HepG2 (cell line): ENCODE results near the gene ATXN3L. TPM values are rescaled to one million over a fixed set of nuclear protein-coding genes. Genes with fewer than 3 reads are reported as not detected.

Experiments used
- ATAC-seq: fragments of 200-7000 bp; cut with Tn5 transposase; 3 replicates; pipeline ENCODE4 v1.9.1; 2020; ENCODE audit warnings: mild to moderate bottlenecking, moderate library complexity
- BruUV-seq: library from RNA; stranded (reverse); fragments of 400-500 nt; replicated peaks from 2 replicates; lab custom pipeline; 2021; lab: Mats Ljungman, UMichigan
- CTCF ChIA-PET: fragments of 300-600 bp; formaldehyde crosslinking; extraction: SDS; loops from one replicate; lab custom pipeline; 2021; ENCODE audit warnings: low total read pairs, inconsistent platforms, low intra/inter-chr PET ratio; lab: Yijun Ruan, JAX
- POLR2A ChIA-PET: fragments of 350-600 bp; sonication (Branson Sonifier 250); formaldehyde crosslinking; loops from one replicate; lab custom pipeline; 2020; ENCODE audit warnings: antibody characterized with exemption, inconsistent platforms; lab: Yijun Ruan, JAX
- DNase-seq: peaks from one replicate; pipeline ENCODE4 v3.0.0-alpha.2; 2015; ENCODE audit warnings: low spot score
- FAIRE-seq: peaks from 3 replicates; lab custom pipeline; 2011; peaks lifted over from hg19 to GRCh38; lab: Jason Lieb, UNC
- H2AFZ ChIP-seq: one replicate; pipeline ENCODE4 v1.6.1; 2011; ENCODE audit warnings: low read length, inconsistent platforms
- H3K27ac ChIP-seq: fragments of 300-600 bp; 3 replicates; pipeline ENCODE4 v1.8.0; 2011; ENCODE audit warnings: mixed run types, mild to moderate bottlenecking, mixed read lengths, low read length, inconsistent platforms; ENCODE audit not compliant: insufficient read depth; ENCODE audit errors: extremely low read length
- H3K27me3 ChIP-seq, 2 experiments: fragments of 200-600 bp in 1 of 2; 2 replicates in 1 of 2; 3 replicates in 1 of 2; pipeline versions ENCODE4 v1.6.0 to v1.8.0; 2011; ENCODE audit warnings: low read length in 2 of 2, mild to moderate bottlenecking in 2 of 2, moderate library complexity in 2 of 2, inconsistent platforms in 1 of 2; ENCODE audit not compliant: insufficient read depth in 2 of 2, control insufficient read depth in 1 of 2
- H3K36me3 ChIP-seq, 2 experiments: fragments of 200-600 bp in 1 of 2; replicated peaks in 1 of 2; 2 replicates in 1 of 2; 3 replicates in 1 of 2; pipeline versions ENCODE4 v1.5.1 to v1.8.0; 2011; ENCODE audit warnings: low read length in 2 of 2, inconsistent platforms in 1 of 2; ENCODE audit not compliant: insufficient read depth in 2 of 2, control insufficient read depth in 1 of 2
- H3K4me1 ChIP-seq: 2 replicates; pipeline ENCODE4 v1.5.1; 2012; ENCODE audit warnings: low read length, inconsistent platforms; ENCODE audit not compliant: insufficient read depth
- H3K4me2 ChIP-seq: 2 replicates; pipeline ENCODE4 v1.6.0; 2011; ENCODE audit warnings: low read depth, low read length, inconsistent platforms
- H3K4me3 ChIP-seq, 3 experiments: fragments of 200-600 bp in 1 of 3; sonication (generic), shearing (Covaris generic) in 1 of 3; replicated peaks in 1 of 3; 2 replicates each; pipeline ENCODE4 v1.5.1; 2011 to 2016; ENCODE audit warnings: low read length in 3 of 3, inconsistent platforms in 2 of 3, low read depth in 2 of 3, mild to moderate bottlenecking in 2 of 3, control low read depth in 1 of 3, mixed read lengths in 1 of 3; ENCODE audit not compliant: insufficient read depth in 1 of 3
- H3K79me2 ChIP-seq: one replicate; pipeline ENCODE4 v1.6.1; 2011; ENCODE audit warnings: low read length, inconsistent platforms; ENCODE audit not compliant: insufficient read depth
- H3K9ac ChIP-seq: 2 replicates; pipeline ENCODE4 v1.6.0; 2011; ENCODE audit warnings: mild to moderate bottlenecking, low read depth, low read length, inconsistent platforms; ENCODE audit not compliant: insufficient read depth
- H3K9me3 ChIP-seq: 2 replicates; pipeline ENCODE4 v1.5.1; 2012; ENCODE audit warnings: mild to moderate bottlenecking, low read length
- H4K20me1 ChIP-seq: 2 replicates; pipeline ENCODE4 v1.6.0; 2011; ENCODE audit warnings: inconsistent platforms, mild to moderate bottlenecking, low read length, moderate library complexity; ENCODE audit not compliant: insufficient read depth
- ATF3 ChIP-seq: sonication (generic); formaldehyde crosslinking; IDR thresholded peaks from 2 replicates; pipeline ENCODE4 v1.4.0; 2020; ENCODE audit warnings: missing genetic modification reagents
- CCAR2 ChIP-seq: fragments of 200-400 bp; formaldehyde crosslinking; optimal IDR thresholded peaks from 2 replicates; pipeline ENCODE3; 2018; ENCODE audit warnings: low read depth, mild to moderate bottlenecking, low read length, moderate library complexity
- CENPT ChIP-seq: sonication (generic); formaldehyde crosslinking; IDR thresholded peaks from 2 replicates; pipeline ENCODE4 v1.8.0; 2022; ENCODE audit warnings: low read depth, mild to moderate bottlenecking, moderate library complexity, missing genetic modification reagents
- HMG20B ChIP-seq: conservative IDR thresholded peaks from 2 replicates; pipeline ENCODE4 v1.6.1; 2016; ENCODE audit warnings: missing genetic modification reagents, missing compliant biosample characterization
- MED8 ChIP-seq: sonication (generic); formaldehyde crosslinking; IDR thresholded peaks from 2 replicates; pipeline ENCODE4 v1.8.1; 2023; ENCODE audit warnings: mild to moderate bottlenecking, missing genetic modification reagents; ENCODE audit not compliant: insufficient replicate concordance
- NFATC3 ChIP-seq: sonication (generic); formaldehyde crosslinking; IDR thresholded peaks from 2 replicates; pipeline ENCODE4 v1.5.1; 2020; ENCODE audit warnings: mild to moderate bottlenecking, missing genetic modification reagents
- NFE2 ChIP-seq: sonication (generic); formaldehyde crosslinking; IDR thresholded peaks from 2 replicates; pipeline ENCODE4 v1.4.0; 2020; ENCODE audit warnings: missing genetic modification reagents
- PHB2 ChIP-seq: fragments of 450-650 bp; IDR thresholded peaks from 2 replicates; pipeline ENCODE4 v1.6.1; 2018; ENCODE audit not compliant: partially characterized antibody
- ZIK1 ChIP-seq: sonication (generic); formaldehyde crosslinking; IDR thresholded peaks from 2 replicates; pipeline ENCODE4 v1.5.0; 2020; ENCODE audit warnings: mild to moderate bottlenecking, low read depth, missing genetic modification reagents, borderline replicate concordance
- ZNF24 ChIP-seq: fragments of 450-650 bp; IDR thresholded peaks from 2 replicates; pipeline ENCODE4 v1.6.1; 2017; ENCODE audit warnings: antibody characterized with exemption, mild to moderate bottlenecking
- ZNF776 ChIP-seq: sonication (generic); formaldehyde crosslinking; IDR thresholded peaks from 2 replicates; pipeline ENCODE4 v1.4.0; 2020; ENCODE audit warnings: mild to moderate bottlenecking, missing genetic modification reagents
- WGBS: methylation state at CpG from one replicate; pipeline ENCODE4 v1.1.6; 2017; ENCODE audit warnings: low lambda C conversion rate; 5-methylcytosine and 5-hydroxymethylcytosine counted together
- in situ Hi-C: cut with HindIII; loops from 2 replicates; pipeline ENCODE4 v1.10.0; 2017; ENCODE audit warnings: low pct_unique_long_range_greater_than_20kb; ENCODE audit not compliant: extremely low pct_ligation_motif_present
- intact Hi-C: fragments of 100-400 bp; cut with micrococcal nuclease; formaldehyde crosslinking; loops from one replicate; pipeline ENCODE4 v1.10.0; 2022; ENCODE audit not compliant: unreplicated experiment
- polyA plus RNA-seq, 8 experiments: library from polyadenylated mRNA; depleted of rRNA in 3 of 8; stranded (reverse) in 7 of 8; unstranded in 1 of 8; fragments of >200 nt; fragmentation: Illumina TruSeq in 4 of 8; extraction: Trizol in 4 of 8; gene quantifications; 2 replicates each; pipeline versions ENCODE4 v1.2.1 to v1.2.3, GENCODE V29; 2011 to 2016; ENCODE audit warnings: low read depth in 4 of 8, missing spikeins in 1 of 8, mixed read lengths in 1 of 8; ENCODE audit not compliant: insufficient read depth in 1 of 8
- total RNA-seq, 5 experiments: library from RNA; depleted of rRNA; stranded (reverse); fragments of >200 nt; fragmentation: Illumina TruSeq; extraction: Trizol; gene quantifications; 2 replicates each; pipeline ENCODE4 v1.2.3, GENCODE V29; 2016; ENCODE audit warnings: low read depth in 1 of 5
- TF ChIP-seq, protein P1 (sequence below), 2 experiments: sonication (generic) in 1 of 2; formaldehyde crosslinking in 1 of 2; IDR thresholded peaks; 2 replicates each; pipeline versions ENCODE4 v1.4.0 to v1.6.1; 2016 to 2020; ENCODE audit warnings: borderline replicate concordance in 1 of 2, low read depth in 1 of 2, mild to moderate bottlenecking in 1 of 2, missing genetic modification reagents in 1 of 2
- TF ChIP-seq, protein P2 (sequence below): IDR thresholded peaks from 2 replicates; pipeline ENCODE4 v1.6.1; 2016; ENCODE audit warnings: low read depth, control low read depth
- TF ChIP-seq, protein P3 (sequence below): sonication (generic); formaldehyde crosslinking; conservative IDR thresholded peaks from 2 replicates; pipeline ENCODE4 v1.8.0; 2022; ENCODE audit warnings: low read depth, missing genetic modification reagents
- TF ChIP-seq, protein P4 (sequence below): sonication (generic); formaldehyde crosslinking; IDR thresholded peaks from 2 replicates; pipeline ENCODE4 v1.5.1; 2020; ENCODE audit warnings: mild to moderate bottlenecking, missing genetic modification reagents, borderline replicate concordance

Gene ATXN3L
- total and polyA plus RNA-seq, 2 of the 13 experiments (the other 11 are each of a cell fraction or from before 2014, with no cell fraction given), result not detected

DNA sequence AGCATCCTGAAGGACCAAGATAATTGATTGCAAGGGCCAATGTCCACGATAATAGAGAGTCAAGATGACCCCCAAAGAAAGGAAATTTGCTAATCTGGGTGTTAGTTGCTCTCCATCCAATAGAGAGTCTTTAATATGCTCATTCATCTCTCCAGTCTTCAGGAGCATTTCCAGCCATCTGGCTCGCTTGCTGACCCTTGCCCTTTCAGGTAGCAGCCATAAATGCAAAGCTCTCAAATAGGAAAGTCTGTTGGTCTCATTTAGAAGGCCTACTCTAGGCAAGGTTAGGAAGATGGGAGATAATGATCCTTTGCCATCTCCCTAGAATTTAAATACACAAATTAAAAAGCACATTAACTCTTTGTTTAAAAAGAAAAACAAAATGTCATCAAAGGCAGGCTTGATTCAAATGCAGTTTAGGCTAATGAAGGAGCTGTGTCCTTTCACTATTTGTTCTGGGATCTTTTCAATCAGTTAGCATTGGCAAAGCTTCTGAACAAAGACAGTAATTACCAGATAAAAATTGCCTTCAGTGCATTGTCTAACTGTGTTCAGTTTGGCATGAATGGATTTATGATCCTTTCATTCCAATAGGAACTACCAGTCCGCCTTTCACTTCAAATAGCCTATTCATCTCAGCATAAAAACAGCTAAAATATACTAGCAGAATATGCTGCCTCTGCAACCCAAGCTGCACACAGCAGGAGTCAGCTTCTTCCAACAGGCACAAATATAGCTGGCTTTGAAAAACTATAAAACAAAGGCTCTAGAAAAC is 49.6 kb upstream of the ATXN3L start:
- no peaks in the 10 kb centered on the region for H3K36me3 ChIP-seq
- in situ Hi-C loops (no loop called here), intact Hi-C loops (no loop called here)
- no peaks in the 10 kb centered on the region for H4K20me1 ChIP-seq
- H3K4me3 ChIP-seq, result no peak overlapping the region
- DNase-seq (no peak), FAIRE-seq (no peak), ATAC-seq (no peak)
- BruUV-seq, result no TSS peak
- no peak overlapping the region for H2AFZ ChIP-seq
- ChIA-PET CTCF (no interaction called here), POLR2A (no interaction called here)
- H3K9me3 ChIP-seq, result no peaks in the 10 kb centered on the region
- H3K4me1 ChIP-seq, result no peaks in the 10 kb centered on the region
- H3K27me3 ChIP-seq, result no peaks in the 10 kb centered on the region
- H3K79me2 ChIP-seq, result no peaks in the 10 kb centered on the region
- no peak overlapping the region for H3K27ac ChIP-seq
- H3K9ac ChIP-seq, result no peak overlapping the region
- H3K4me2 ChIP-seq, result no peak overlapping the region
- WGBS, result 3% methylated on average over 3 of the region's 3 CpGs
- no peak for TF ChIP-seq ATF3 (CRISPR knock-in tag)
- TF ChIP-seq ZNF776 (CRISPR knock-in tag), result no peak
- TF ChIP-seq, protein P1, sequence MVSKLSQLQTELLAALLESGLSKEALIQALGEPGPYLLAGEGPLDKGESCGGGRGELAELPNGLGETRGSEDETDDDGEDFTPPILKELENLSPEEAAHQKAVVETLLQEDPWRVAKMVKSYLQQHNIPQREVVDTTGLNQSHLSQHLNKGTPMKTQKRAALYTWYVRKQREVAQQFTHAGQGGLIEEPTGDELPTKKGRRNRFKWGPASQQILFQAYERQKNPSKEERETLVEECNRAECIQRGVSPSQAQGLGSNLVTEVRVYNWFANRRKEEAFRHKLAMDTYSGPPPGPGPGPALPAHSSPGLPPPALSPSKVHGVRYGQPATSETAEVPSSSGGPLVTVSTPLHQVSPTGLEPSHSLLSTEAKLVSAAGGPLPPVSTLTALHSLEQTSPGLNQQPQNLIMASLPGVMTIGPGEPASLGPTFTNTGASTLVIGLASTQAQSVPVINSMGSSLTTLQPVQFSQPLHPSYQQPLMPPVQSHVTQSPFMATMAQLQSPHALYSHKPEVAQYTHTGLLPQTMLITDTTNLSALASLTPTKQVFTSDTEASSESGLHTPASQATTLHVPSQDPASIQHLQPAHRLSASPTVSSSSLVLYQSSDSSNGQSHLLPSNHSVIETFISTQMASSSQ (IDR thresholded peaks at IDR 0.05; ENCODE audit: low read depth), result no peak
- TF ChIP-seq, protein P1 (CRISPR knock-in tag; IDR thresholded peaks at IDR 0.05; ENCODE audit: borderline replicate concordance), result no peak
- TF ChIP-seq ZNF24, result no peak
- no peak for TF ChIP-seq ZIK1 (CRISPR knock-in tag)
- TF ChIP-seq MED8 (CRISPR knock-in tag), result no peak
- TF ChIP-seq, protein P2, sequence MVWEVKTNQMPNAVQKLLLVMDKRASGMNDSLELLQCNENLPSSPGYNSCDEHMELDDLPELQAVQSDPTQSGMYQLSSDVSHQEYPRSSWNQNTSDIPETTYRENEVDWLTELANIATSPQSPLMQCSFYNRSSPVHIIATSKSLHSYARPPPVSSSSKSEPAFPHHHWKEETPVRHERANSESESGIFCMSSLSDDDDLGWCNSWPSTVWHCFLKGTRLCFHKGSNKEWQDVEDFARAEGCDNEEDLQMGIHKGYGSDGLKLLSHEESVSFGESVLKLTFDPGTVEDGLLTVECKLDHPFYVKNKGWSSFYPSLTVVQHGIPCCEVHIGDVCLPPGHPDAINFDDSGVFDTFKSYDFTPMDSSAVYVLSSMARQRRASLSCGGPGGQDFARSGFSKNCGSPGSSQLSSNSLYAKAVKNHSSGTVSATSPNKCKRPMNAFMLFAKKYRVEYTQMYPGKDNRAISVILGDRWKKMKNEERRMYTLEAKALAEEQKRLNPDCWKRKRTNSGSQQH (CRISPR knock-in tag), result no peak
- no peak for TF ChIP-seq NFATC3 (CRISPR knock-in tag)
- TF ChIP-seq HMG20B (CRISPR knock-in tag), result no peak
- TF ChIP-seq PHB2, result no peak
- no peak for TF ChIP-seq CENPT (CRISPR knock-in tag)
- TF ChIP-seq NFE2, result no peak
- TF ChIP-seq, protein P3, sequence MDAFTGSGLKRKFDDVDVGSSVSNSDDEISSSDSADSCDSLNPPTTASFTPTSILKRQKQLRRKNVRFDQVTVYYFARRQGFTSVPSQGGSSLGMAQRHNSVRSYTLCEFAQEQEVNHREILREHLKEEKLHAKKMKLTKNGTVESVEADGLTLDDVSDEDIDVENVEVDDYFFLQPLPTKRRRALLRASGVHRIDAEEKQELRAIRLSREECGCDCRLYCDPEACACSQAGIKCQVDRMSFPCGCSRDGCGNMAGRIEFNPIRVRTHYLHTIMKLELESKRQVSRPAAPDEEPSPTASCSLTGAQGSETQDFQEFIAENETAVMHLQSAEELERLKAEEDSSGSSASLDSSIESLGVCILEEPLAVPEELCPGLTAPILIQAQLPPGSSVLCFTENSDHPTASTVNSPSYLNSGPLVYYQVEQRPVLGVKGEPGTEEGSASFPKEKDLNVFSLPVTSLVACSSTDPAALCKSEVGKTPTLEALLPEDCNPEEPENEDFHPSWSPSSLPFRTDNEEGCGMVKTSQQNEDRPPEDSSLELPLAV (CRISPR knock-in tag), result no peak
- TF ChIP-seq, protein P4, sequence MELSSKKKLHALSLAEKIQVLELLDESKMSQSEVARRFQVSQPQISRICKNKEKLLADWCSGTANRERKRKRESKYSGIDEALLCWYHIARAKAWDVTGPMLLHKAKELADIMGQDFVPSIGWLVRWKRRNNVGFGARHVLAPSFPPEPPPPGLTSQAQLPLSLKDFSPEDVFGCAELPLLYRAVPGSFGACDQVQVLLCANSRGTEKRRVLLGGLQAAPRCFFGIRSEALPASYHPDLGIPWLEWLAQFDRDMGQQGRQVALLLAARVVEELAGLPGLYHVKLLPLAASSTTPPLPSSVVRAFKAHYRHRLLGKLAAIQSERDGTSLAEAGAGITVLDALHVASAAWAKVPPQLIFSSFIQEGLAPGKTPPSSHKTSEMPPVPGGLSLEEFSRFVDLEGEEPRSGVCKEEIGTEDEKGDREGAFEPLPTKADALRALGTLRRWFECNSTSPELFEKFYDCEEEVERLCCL, result no peak
- no peak for TF ChIP-seq CCAR2
